Measurements from ENCODE around the gene ABCA7.

- TF ChIP-seq FOXP4 (CRISPR knock-in tag; IDR thresholded peaks at IDR 0.05): peak; percentile 64
- no peak for TF ChIP-seq CTCF (IDR thresholded peaks at IDR 0.05)
Measured at GRCh38 chr19:1020868-1021425, 19.0 kb upstream of the ABCA7 start, which contains the start of gene TMEM259.
